Measurements from ENCODE around the gene TAS2R9. TPM values are rescaled to one million over a fixed set of nuclear protein-coding genes. Genes with fewer than 3 reads are reported as not detected.

TAS2R9 gene
- total RNA-seq, 1 experiment from 2014 or later = not detected

DNA sequence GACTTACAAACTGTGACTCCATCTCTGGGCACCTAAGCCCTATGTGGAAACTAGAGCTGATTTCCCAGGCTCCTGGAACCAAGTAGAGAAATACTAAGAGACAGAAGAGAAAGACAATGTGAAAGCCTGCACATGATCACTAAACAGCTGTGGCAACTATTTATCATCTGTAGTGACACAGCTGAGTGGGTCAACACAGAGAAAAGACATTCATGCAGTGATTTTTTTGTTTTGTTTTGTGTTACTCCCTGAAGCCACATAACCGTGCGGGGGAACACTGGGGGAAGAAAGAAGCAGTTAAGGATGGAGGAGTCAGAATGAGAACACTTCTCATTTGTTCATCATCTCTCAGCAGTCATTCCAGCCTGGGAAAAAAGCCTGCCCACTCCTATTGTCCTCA lies 37.8 kb upstream of the TAS2R9 start:
- Histone ChIP-seq H3K23me2 (ENCODE audit: insufficient read length, low read depth, low read length, poor library complexity, severe bottlenecking) (no peaks in the 10 kb centered on the region), H2BK5ac (ENCODE audit: insufficient read length, low read length) (no peak overlapping the region), H4K8ac (replicated peaks; ENCODE audit: insufficient read length, low read depth, low read length) (no peak overlapping the region), H3K4me1 (ENCODE audit: insufficient read depth, low read length) (no peaks in the 10 kb centered on the region; the same call in 1 of the 2 replicates), H3K27ac (ENCODE audit: insufficient read length, low read depth, low read length) (no peak overlapping the region), H2AK5ac (ENCODE audit: insufficient read length, low read length) (no peak overlapping the region), H3K9me3 (ENCODE audit: control insufficient read depth, low read depth, low read length) (no peaks in the 10 kb centered on the region), H3K9ac (ENCODE audit: extremely low read depth, insufficient read length, low read length) (no peak overlapping the region), H3K23ac (ENCODE audit: insufficient read length, low read depth, low read length) (no peak overlapping the region), H3K18ac (ENCODE audit: insufficient read length, low read depth, low read length) (no peak overlapping the region), H4K5ac (ENCODE audit: insufficient read length, low read depth, low read length) (no peak overlapping the region), H2BK12ac (ENCODE audit: insufficient read length, low read depth, low read length) (no peak overlapping the region), H2BK15ac (ENCODE audit: low read depth, low read length) (no peak overlapping the region), H2AFZ (ENCODE audit: low read length) (no peak overlapping the region), H4K91ac (ENCODE audit: insufficient read length, low read depth, low read length) (no peak overlapping the region), H3T11ph (ENCODE audit: low read length) (no peak overlapping the region), H2BK20ac (ENCODE audit: low read depth, low read length, poor library complexity, severe bottlenecking) (no peak overlapping the region), H3K56ac (ENCODE audit: insufficient read length, low read depth, low read length) (no peak overlapping the region), H3K27me3 (ENCODE audit: insufficient read depth, low read length) (no peaks in the 10 kb centered on the region), H4K20me1 (ENCODE audit: control insufficient read depth, insufficient read depth, insufficient read length) (no peaks in the 10 kb centered on the region), H3K4me2 (ENCODE audit: insufficient read depth, insufficient read length, low read length) (no peak overlapping the region), H3K79me2 (ENCODE audit: insufficient read depth, low read length) (no peaks in the 10 kb centered on the region), H3K4ac (ENCODE audit: low read depth, low read length) (no peak overlapping the region), H3K79me1 (ENCODE audit: insufficient read depth, low read depth, low read length, poor library complexity, severe bottlenecking) (no peaks in the 10 kb centered on the region), H2BK120ac (ENCODE audit: low read depth, low read length, poor library complexity, severe bottlenecking) (no peak overlapping the region), H3K14ac (ENCODE audit: insufficient read depth, low read length) (no peak overlapping the region)
- H3K4me1 Mint-ChIP-seq = peaks cover 8 to 9% of the 10 kb centered on the region in 2 experiments
- H3K4me3 Mint-ChIP-seq = no peak overlapping the region
- H3K27me3 Mint-ChIP-seq (ENCODE audit: low read depth) = no peaks in the 10 kb centered on the region
- TF ChIP-seq CTCF (conservative IDR thresholded peaks at IDR 0.05) = no peak
- no peak for DNase-seq
- peaks cover 7 to 14% (median 8%) of the 10 kb centered on the region in 3 experiments for H3K36me3 Mint-ChIP-seq (ENCODE audit: insufficient read depth in 1 of 3, low read depth in 3 of 3)
- no CpG with 5 or more reads among the region's 2 CpGs for WGBS (ENCODE audit: extremely low coverage, insufficient read length, low lambda C conversion rate)
- no peak overlapping the region for H3K27ac Mint-ChIP-seq
- no peaks in the 10 kb centered on the region for H3K9me3 Mint-ChIP-seq

All from H9 (cell line).